ENCODE measurements around the gene MYDGF.
"Not testable (repeated sequence)": the region's sequence is repeated elsewhere in the genome, so short reads cannot be mapped to it uniquely, and the experiment has no call there.

Gene MYDGF

GRCh38 chr19:4669723-4670480 is at the start of gene MYDGF:
MYDGF (minus strand) TSS chr19:4670342; CDS start chr19:4670334, 8 bp downstream.
- TF ChIP-seq CTCF (IDR thresholded peaks at IDR 0.05; ENCODE audit: extremely low read depth, insufficient read depth, missing control alignments) = no peak
- DNase-seq (ENCODE audit: low spot score) = peak; percentile 100
- in situ Hi-C loops (cut with MboI; ENCODE audit: low pct_unique_long_range_greater_than_20kb, low sequenced_read_pairs, unreplicated experiment) = no loop called here

GRCh38 chr19:4719499-4719866 is 49.3 kb upstream of the MYDGF start:
- DNase-seq (ENCODE audit: low spot score) = no peak
- TF ChIP-seq CTCF (IDR thresholded peaks at IDR 0.05; ENCODE audit: extremely low read depth, insufficient read depth, missing control alignments) = no peak
- in situ Hi-C loops (cut with MboI; ENCODE audit: low pct_unique_long_range_greater_than_20kb, low sequenced_read_pairs, unreplicated experiment) = no loop called here

GRCh38 chr19:4717966-4718701 is 48.0 kb upstream of the MYDGF start:
- in situ Hi-C loops (cut with MboI; ENCODE audit: low pct_unique_long_range_greater_than_20kb, low sequenced_read_pairs, unreplicated experiment) = no loop called here
- DNase-seq (ENCODE audit: low spot score) = no peak
- no peak for TF ChIP-seq CTCF (IDR thresholded peaks at IDR 0.05; ENCODE audit: extremely low read depth, insufficient read depth, missing control alignments)

GRCh38 chr19:4717191-4717965 is 47.2 kb upstream of the MYDGF start:
- in situ Hi-C loops (cut with MboI; ENCODE audit: low pct_unique_long_range_greater_than_20kb, low sequenced_read_pairs, unreplicated experiment) = no loop called here
- TF ChIP-seq CTCF (IDR thresholded peaks at IDR 0.05; ENCODE audit: extremely low read depth, insufficient read depth, missing control alignments) = no peak
- DNase-seq (ENCODE audit: low spot score) = no peak

DNA sequence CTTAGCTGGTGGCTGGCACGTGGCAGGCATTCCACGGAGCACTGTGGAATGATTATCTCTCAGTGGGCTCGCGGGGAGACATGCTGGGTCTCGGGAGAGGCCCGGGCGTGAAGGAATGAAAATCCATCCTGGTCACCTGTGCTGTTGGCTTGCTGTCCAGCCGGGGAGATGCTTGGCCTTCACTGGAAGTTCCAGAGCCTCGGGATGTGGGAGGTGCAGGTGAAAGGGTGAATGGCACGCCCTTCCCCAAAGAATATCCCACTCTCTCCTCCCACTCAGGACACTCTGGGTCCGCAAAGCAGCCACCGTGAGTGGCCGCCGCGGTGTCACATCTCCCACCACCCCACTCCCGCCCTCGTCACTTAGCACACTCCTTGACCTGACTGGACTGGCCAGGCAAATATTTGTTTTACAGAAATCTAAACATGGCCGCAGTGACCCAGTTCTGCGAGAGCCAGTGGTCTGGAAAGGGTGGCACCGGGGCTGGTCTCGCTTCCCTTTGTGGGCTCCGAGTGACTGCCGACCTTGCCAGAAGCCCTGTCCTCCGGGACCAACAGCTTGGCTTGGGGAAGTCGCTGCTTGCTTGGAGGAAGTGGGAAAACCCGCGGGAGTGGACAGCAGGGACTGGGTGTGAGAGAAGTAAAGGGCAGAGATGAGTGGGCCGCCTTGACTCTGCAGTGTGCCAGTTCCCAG is 45.5 kb upstream of the MYDGF start:
- in situ Hi-C loops (cut with MboI; ENCODE audit: low pct_unique_long_range_greater_than_20kb, low sequenced_read_pairs, unreplicated experiment) = no loop called here

DNA sequence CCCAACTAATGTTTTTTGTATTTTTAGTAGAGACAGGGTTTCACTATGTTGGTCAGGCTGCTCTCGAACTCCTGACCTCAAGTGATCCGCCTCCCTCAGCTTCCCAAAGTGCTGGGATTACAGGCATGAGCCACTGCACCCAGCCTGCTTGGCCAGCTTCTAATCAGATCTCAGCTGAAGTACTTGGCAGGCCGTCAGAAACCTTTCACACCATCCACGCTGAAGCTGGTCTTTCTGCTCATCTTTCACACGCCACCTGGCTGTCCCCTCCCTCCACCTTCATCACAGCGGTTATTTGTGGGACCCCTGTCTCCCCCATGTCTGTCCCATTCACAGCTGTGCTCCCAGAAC is 45.0 kb upstream of the MYDGF start:
- not testable (repeated sequence) for DNase-seq (ENCODE audit: low spot score)

More for the DNA sequence above, 45.5 kb upstream of the MYDGF start:
- no peak for DNase-seq (ENCODE audit: low spot score)
- no peak for TF ChIP-seq CTCF (IDR thresholded peaks at IDR 0.05; ENCODE audit: extremely low read depth, insufficient read depth, missing control alignments)

More for the DNA sequence above, 45.0 kb upstream of the MYDGF start:
- in situ Hi-C loops (cut with MboI; ENCODE audit: low pct_unique_long_range_greater_than_20kb, low sequenced_read_pairs, unreplicated experiment) = not testable (repeated sequence)
